ENCODE results near the gene TNKS1BP1.
A peak's percentile ranks its signal among the peaks of the same experiment; 100 is the strongest.
"Not testable (repeated sequence)": the region's sequence is repeated elsewhere in the genome, so short reads cannot be mapped to it uniquely, and the experiment has no call there.

TNKS1BP1 gene

DNA sequence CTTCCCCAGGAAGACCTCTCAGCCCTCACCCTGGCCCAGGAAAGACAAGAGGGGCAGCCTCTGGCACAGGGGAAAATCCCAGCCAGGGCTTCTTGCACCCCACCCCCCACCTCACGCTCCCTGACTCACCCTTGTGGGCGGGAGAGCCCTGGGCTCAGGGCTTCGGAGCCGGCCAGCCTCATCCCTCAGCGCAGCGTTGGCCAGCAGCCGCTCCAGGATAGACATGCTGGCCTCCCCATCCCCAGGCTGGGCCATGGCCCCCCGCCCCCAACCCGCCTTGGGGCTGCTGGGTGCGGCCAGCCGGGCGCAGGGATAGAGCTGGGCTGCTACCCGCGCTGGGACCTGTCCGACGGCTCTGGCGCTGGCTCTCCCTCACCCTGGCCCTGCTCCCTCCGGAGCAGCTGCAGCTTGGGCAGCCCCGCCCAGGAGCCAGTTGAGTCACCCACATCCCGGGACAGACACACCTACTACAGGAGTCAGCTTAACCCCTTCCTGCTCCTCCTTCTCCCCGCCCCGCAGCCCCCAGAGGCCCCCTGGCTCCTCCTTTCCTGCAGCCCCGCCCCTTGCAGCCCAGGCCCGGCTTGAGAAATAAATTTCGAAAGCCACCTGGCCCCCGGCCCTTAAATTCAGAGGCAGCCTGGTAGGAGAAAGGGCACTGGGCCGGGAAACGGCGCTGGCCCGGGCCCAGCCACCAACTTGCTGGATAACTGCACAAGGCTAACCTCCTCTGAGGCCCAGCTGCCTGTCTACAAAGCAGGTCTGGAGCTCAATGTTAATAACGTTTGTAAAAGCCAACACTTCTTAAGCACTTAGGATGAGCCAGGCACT lies 13.4 kb downstream of the TNKS1BP1 start:
- DNase-seq (ENCODE audit: low spot score), result peak; percentile 97

DNA sequence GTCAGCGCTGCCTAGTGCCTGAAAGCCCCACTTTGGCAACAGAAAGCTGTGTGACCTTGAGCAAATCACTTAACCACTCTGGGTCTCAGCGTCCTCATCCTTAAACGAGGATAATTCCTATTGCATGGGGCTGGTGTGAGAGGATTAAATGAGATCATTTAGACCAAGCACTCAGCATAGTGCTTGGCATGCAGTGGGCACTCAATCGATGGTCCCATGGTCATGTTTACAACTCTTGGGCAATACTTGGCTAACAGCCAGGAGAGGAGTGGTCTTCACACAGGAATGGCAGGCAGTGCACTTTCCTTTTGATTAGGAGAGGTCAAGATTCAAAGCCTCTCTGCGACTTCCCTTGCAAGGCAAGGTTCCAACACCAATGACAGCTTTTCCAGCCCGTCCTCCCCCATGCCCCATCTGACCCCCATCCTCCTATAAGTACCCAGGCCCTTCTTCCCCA lies 14.1 kb downstream of the TNKS1BP1 start:
- no peak for DNase-seq (ENCODE audit: low spot score)

DNA sequence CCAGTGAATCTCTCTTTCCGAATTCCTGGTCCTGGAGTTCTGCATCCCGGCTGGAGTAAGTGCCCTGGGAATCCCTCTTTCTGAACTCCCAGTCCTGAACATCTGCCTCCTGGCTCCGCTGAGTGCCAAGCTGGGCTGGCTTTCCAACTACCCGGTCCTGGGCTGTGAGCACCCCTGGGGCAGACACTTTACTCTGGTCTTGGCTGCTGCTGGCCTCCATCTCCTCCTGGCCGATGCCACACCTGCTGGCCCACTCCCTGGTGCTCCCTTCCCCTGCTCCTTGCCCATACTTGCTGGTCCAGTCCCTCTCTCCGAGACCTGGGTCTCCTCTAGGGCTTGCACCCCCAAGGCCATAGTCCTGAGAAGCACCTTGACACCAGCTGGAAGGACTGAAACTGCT lies 14.7 kb downstream of the TNKS1BP1 start:
- DNase-seq (ENCODE audit: low spot score), result no peak

DNA sequence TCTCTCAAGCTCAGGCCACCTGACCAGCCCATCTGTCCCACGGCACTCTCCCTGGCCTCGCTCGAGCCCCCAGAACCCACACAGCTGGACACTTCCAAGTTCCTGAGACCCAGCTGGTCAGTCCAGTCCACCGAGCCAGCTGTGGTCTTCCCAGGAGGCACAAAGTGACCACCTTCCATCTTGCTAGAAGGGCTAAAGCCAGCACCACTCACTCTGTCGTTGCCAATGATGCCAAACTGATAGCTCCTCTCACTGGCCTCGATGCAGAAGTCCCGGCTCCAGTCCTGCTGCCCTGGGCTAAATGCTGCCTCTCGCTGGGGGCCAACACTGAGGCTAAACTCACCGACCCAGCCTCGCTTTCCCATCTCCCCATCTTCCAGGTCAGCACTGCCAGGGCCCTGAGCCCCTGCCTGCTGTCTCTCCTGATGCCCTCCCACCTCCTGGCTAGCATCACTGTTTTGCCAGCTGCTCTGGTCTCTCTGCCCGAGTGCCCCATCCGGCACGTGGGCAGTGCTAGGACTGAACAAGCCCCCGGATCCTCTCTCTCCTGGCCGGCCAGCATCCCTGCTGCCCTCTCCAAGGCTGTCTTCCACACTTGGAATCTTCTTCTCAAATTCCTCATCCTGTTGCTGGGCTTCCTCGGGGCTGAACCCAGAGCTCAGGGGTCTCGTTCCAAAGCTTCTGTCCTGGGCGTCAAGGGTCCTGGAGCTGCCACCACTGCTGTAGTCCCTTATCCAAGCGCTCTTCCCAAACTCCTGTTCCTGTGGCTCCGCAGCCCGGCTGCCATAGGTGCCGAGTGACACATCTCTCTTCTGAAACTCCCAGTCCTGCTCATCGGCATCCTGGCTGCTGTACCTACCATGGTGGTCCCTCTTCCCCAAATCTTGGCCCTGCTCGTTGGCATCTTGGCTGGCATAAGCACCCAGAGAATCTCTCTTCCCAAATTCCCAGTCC lies 15.4 kb downstream of the TNKS1BP1 start:
- DNase-seq (ENCODE audit: low spot score), result no peak

- no peak for DNase-seq (ENCODE audit: low spot score)
These were observed 16.2 kb downstream of the TNKS1BP1 start for GRCh38 chr11:57308426-57309060.

DNA sequence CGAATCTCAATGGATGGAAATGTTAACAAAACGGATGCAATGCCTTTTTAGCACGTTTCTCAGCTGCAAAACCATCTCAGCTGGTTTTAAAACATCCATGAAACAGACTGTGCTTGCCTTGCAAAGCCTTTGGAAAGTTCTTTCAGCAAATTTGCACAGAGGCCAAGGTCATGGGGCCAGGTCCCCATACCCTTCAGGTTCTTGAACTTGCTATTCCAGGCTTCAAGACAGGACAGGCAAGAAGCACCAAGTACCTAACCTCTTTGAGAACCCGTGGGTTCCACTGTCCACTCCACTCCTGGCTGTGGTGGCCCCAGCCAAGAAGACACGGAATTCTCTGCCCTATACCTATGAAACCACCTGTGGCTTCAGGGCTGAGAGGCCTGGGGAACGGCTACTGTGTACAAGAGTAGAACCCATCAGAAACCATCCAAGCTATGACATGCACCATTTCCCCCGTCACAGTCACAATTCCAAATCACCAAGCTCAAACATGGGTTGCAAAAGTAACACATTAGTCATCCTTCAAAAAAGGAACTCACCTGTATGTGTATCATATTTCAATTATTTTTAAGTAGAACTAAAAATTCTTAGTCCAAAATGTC lies 17.0 kb downstream of the TNKS1BP1 start:
- no peak for DNase-seq (ENCODE audit: low spot score)

DNA sequence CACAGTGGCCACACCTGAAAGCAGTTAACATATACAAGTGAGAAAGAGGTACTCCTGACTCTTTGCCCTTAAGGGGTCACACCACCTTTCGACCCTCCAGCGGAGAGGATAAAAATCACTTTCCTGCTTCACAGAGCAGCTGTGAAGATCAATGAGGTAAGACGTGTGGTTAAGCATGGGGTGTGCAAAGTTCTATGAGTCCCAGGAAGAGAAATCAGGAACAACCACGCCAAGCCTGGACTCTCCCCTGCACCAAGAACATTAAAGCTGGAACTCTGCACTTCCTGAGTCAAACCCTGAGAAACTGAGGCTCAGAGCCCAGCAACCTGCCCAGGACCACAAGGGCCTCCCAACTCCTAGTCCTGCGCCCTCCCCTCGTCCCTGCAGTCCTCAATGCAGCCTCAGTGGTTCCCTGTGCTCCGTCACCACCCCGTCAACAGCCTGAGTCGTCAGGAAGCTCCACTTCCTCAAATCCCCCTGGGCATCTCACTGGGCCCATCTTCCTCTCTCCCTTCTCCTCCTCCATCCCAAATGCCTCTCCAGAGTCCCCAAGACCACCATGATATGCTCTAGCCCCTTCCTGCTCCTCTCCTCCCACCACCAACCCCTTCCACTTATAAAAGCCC lies 17.7 kb downstream of the TNKS1BP1 start:
- DNase-seq (ENCODE audit: low spot score), result no peak

DNA sequence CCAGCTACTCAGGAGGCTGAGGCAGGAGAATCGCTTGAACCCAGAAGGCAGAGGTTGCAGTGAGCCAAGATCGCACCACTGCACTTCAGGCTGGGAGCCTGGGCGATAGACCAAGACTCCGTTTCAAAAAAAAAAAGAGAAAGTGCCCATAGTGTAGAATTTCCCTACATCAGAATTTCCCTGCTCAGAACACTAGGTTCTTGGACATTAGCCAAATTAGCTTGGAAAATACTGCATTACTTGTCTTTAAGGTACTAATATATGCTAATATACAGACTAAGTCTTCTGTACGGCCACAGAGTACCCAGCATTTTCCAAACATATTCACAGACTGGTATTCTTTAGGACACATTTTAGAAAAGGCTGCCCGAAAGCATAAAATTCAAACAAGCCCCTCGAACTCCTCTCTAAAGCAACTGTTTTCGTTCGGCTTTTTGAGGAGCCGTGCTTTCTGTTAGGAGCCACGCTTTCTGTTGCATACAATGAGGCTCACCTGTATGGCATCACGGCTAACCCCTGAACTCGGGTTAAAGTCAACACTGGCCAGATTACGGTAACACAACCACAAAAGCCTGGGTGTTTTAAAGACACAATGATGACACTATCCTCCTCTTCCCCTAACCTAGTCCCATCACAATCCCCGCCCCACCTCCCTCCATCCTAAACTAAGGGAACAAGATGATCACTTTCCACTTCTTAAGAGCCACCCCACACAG lies 18.4 kb downstream of the TNKS1BP1 start:
- DNase-seq (ENCODE audit: low spot score), result no peak

DNA sequence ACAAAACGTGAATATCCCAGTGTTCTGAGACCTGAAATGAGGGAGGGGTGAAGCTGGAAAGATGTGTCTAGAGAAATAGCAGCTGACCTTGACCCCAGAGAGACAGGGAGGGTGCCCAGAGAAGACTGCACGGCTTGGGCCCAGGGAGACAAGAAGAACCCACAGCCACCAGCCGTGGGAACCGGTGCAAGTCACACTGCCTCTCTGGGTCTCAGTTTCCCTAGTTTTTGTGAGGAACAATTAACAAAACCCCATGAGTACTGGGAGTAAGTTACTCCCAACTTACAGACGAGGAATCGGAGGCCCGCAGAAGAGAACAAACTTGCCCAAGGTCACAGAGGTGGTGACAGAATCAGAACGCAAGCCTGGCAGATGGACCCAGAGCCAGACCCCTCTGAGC lies 19.2 kb downstream of the TNKS1BP1 start:
- no peak for DNase-seq (ENCODE audit: low spot score)

GRCh38 chr11:57303990-57304579 lies 20.7 kb downstream of the TNKS1BP1 start:
- DNase-seq (ENCODE audit: low spot score), result no peak

GRCh38 chr11:57303280-57303989 lies 21.3 kb downstream of the TNKS1BP1 start:
- no peak for DNase-seq (ENCODE audit: low spot score)

DNA sequence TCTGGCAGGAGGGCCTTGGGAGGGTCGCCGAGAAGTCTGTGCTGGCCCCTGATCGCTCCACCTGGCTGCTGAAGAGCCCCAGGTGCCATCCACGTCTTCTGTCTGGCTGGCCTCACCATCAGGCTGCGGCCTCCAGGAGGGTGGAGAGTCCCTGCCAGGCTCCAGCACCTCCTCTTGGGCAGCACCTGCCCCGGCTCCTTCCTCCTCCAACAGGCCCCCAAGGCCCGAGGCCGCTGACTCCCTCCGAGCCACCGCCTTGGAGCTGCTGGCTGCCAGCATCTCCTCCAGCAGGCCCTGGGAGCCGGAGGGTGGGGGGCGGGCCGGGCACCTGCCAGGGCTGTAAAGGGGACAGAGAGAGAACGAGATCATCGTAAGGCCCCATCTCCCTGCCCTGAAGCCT lies 22.3 kb downstream of the TNKS1BP1 start:
- DNase-seq (ENCODE audit: low spot score), result no peak

GRCh38 chr11:57301711-57302423 lies 22.9 kb downstream of the TNKS1BP1 start:
- DNase-seq (ENCODE audit: low spot score), result no peak

GRCh38 chr11:57300785-57301184 lies 24.0 kb downstream of the TNKS1BP1 start:
- DNase-seq (ENCODE audit: low spot score), result no peak

GRCh38 chr11:57299150-57299737 lies 25.5 kb downstream of the TNKS1BP1 start:
- no peak for DNase-seq (ENCODE audit: low spot score)

- DNase-seq (ENCODE audit: low spot score), result no peak
These were observed 27.5 kb downstream of the TNKS1BP1 start for GRCh38 chr11:57297221-57297620.

- DNase-seq (ENCODE audit: low spot score), result not testable (repeated sequence)
These were observed 28.5 kb downstream of the TNKS1BP1 start for GRCh38 chr11:57296205-57296604.

- DNase-seq (ENCODE audit: low spot score), result peak; percentile 54
These were observed 30.3 kb downstream of the TNKS1BP1 start for GRCh38 chr11:57294225-57295131.
